ENCODE data around the gene CCDC172. TPM values are rescaled to one million over a fixed set of nuclear protein-coding genes. Genes with fewer than 3 reads are reported as not detected.

The CCDC172 gene
- total and polyA plus RNA-seq, 2 of the 13 experiments (the other 11 are each of a cell fraction or from before 2014, with no cell fraction given) = not detected

GRCh38 chr10:116398224-116398623 lies 74.0 kb downstream of the CCDC172 start:
- H3K4me3 ChIP-seq (replicated peaks in 1 of 3; ENCODE audit: insufficient read depth in 1 of 3, low read depth in 2 of 3, low read length in 3 of 3) = no peak overlapping the region
- ChIA-PET POLR2A (no interaction called here), CTCF (ENCODE audit: low intra/inter-chr PET ratio, low total read pairs) (no interaction called here)
- no peaks in the 10 kb centered on the region for H4K20me1 ChIP-seq (ENCODE audit: insufficient read depth, low read length)
- no peak overlapping the region for H3K4me2 ChIP-seq (ENCODE audit: low read depth, low read length)
- H3K4me1 ChIP-seq (ENCODE audit: insufficient read depth, low read length) = no peaks in the 10 kb centered on the region
- no peak overlapping the region for H2AFZ ChIP-seq (ENCODE audit: low read length)
- H3K79me2 ChIP-seq (ENCODE audit: insufficient read depth, low read length) = no peaks in the 10 kb centered on the region
- H3K36me3 ChIP-seq (replicated peaks in 1 of 2; ENCODE audit: control insufficient read depth in 1 of 2, insufficient read depth in 2 of 2, low read length in 2 of 2) = no peaks in the 10 kb centered on the region
- intact Hi-C loops (cut with micrococcal nuclease; ENCODE audit: unreplicated experiment) (no loop called here), in situ Hi-C loops (cut with HindIII; ENCODE audit: extremely low pct_ligation_motif_present, low pct_unique_long_range_greater_than_20kb) (no loop called here)
- FAIRE-seq (no peak), ATAC-seq (no peak), DNase-seq (ENCODE audit: low spot score) (no peak)
- no peaks in the 10 kb centered on the region for H3K9me3 ChIP-seq (ENCODE audit: low read length)
- H3K27ac ChIP-seq (ENCODE audit: extremely low read length, insufficient read depth, low read length) = no peak overlapping the region
- no TSS peak for BruUV-seq (replicated peaks)
- WGBS (ENCODE audit: low lambda C conversion rate) = 38% methylated on average over 5 of the region's 5 CpGs
- no peak overlapping the region for H3K9ac ChIP-seq (ENCODE audit: insufficient read depth, low read depth, low read length)
- H3K27me3 ChIP-seq (ENCODE audit: control insufficient read depth in 1 of 2, insufficient read depth in 2 of 2, low read length in 2 of 2) = no peaks in the 10 kb centered on the region
- TF ChIP-seq KMT2B (CRISPR knock-in tag; IDR thresholded peaks at IDR 0.05) (no peak), MXD1 (CRISPR knock-in tag; IDR thresholded peaks at IDR 0.05) (no peak), ZNF367 (CRISPR knock-in tag; IDR thresholded peaks at IDR 0.05; ENCODE audit: borderline replicate concordance) (no peak), ZFP62 (CRISPR knock-in tag; IDR thresholded peaks at IDR 0.05) (no peak), TEF (CRISPR knock-in tag; IDR thresholded peaks at IDR 0.05) (no peak), ZBTB21 (CRISPR knock-in tag; IDR thresholded peaks at IDR 0.05) (no peak), DZIP1 (CRISPR knock-in tag; IDR thresholded peaks at IDR 0.05) (no peak), MTERF4 (CRISPR knock-in tag; IDR thresholded peaks at IDR 0.05) (no peak), TOE1 (CRISPR knock-in tag; IDR thresholded peaks at IDR 0.05) (no peak), CHD2 (IDR thresholded peaks at IDR 0.05; ENCODE audit: low read depth, low read length) (no peak), MLX (CRISPR knock-in tag; IDR thresholded peaks at IDR 0.05) (no peak)
- TF ChIP-seq, protein P1, sequence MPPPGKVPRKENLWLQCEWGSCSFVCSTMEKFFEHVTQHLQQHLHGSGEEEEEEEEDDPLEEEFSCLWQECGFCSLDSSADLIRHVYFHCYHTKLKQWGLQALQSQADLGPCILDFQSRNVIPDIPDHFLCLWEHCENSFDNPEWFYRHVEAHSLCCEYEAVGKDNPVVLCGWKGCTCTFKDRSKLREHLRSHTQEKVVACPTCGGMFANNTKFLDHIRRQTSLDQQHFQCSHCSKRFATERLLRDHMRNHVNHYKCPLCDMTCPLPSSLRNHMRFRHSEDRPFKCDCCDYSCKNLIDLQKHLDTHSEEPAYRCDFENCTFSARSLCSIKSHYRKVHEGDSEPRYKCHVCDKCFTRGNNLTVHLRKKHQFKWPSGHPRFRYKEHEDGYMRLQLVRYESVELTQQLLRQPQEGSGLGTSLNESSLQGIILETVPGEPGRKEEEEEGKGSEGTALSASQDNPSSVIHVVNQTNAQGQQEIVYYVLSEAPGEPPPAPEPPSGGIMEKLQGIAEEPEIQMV (CRISPR knock-in tag; IDR thresholded peaks at IDR 0.05; ENCODE audit: low read depth) = no peak
- TF ChIP-seq, protein P2, sequence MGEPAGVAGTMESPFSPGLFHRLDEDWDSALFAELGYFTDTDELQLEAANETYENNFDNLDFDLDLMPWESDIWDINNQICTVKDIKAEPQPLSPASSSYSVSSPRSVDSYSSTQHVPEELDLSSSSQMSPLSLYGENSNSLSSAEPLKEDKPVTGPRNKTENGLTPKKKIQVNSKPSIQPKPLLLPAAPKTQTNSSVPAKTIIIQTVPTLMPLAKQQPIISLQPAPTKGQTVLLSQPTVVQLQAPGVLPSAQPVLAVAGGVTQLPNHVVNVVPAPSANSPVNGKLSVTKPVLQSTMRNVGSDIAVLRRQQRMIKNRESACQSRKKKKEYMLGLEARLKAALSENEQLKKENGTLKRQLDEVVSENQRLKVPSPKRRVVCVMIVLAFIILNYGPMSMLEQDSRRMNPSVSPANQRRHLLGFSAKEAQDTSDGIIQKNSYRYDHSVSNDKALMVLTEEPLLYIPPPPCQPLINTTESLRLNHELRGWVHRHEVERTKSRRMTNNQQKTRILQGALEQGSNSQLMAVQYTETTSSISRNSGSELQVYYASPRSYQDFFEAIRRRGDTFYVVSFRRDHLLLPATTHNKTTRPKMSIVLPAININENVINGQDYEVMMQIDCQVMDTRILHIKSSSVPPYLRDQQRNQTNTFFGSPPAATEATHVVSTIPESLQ (CRISPR knock-in tag; conservative IDR thresholded peaks at IDR 0.05) = no peak
- TF ChIP-seq, protein P3, sequence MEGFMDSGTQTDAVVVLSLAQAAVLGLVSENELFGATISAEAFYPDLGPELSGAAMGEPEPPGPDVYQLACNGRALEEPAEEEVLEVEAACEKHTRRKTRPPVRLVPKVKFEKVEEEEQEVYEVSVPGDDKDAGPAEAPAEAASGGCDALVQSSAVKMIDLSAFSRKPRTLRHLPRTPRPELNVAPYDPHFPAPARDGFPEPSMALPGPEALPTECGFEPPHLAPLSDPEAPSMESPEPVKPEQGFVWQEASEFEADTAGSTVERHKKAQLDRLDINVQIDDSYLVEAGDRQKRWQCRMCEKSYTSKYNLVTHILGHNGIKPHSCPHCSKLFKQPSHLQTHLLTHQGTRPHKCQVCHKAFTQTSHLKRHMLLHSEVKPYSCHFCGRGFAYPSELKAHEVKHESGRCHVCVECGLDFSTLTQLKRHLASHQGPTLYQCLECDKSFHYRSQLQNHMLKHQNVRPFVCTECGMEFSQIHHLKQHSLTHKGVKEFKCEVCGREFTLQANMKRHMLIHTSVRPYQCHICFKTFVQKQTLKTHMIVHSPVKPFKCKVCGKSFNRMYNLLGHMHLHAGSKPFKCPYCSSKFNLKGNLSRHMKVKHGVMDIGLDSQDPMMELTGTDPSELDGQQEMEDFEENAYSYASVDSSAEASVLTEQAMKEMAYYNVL (CRISPR knock-in tag; IDR thresholded peaks at IDR 0.05; ENCODE audit: borderline replicate concordance) = no peak
